GM21515 (cell line): ENCODE data around the gene HDAC7.

Experiments used
- ATAC-seq: cut with Tn5 transposase; IDR thresholded peaks from one replicate; pipeline ENCODE4 v1.9.1; 2021; ENCODE audit not compliant: unreplicated experiment

HDAC7 gene

GRCh38 chr12:47819896-47820630, at the start of gene HDAC7:
TSS of gene HDAC7 (minus strand) at chr12:47819903. CDS start at chr12:47819785, 118 bp downstream.
- peak; percentile 44 for ATAC-seq

DNA sequence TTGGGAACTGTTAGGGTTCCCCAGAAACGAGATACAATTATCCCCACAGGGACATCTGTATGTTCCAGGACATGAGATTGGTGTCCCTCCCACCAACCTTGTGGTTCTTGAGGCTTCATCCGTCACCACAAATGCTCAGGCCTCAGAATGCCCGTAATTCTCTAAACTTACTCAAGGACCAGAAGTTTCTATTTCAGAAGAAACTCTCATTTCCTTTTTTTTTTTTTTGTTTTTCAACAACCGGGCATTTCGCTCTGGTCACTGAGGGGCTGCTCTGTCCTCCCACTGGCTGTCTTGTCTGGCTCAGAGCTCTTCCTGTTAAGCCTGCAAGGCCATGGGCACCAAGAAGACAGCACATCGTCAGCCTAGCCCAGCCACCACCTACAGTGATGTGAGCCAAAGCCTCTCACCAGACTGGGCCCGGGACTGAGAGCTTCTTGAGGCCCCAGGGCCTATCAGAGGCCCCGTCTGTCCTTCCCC, 48.9 kb upstream of the HDAC7 start:
- peak; percentile 78 for ATAC-seq

GRCh38 chr12:47868041-47868440, 48.3 kb upstream of the HDAC7 start:
- peak; percentile 12 for ATAC-seq

- no peak for ATAC-seq
Measured at GRCh38 chr12:47867495-47867941, 47.8 kb upstream of the HDAC7 start.

GRCh38 chr12:47864646-47865235, 45.0 kb upstream of the HDAC7 start:
- ATAC-seq: no peak

DNA sequence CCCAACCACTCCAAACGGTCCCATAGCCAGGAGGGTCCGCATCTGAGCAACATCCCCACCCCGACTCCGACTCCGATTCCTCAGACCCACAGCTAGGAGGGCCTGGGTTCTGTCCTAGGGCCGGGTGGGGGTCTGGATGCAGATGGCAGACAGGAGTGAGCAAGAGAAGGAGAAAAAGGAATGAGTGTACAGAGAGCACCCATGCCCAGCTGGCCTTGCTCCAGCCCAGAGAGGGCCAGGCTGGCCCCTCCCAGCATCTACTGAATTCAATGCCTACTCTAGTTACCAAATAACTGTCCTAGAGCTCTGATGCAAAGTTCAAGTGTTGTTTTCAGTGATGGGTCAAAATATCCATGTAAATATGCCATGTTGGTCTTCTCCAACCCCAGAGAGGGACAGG, 44.3 kb upstream of the HDAC7 start:
- no peak for ATAC-seq

GRCh38 chr12:47863467-47863866, 43.8 kb upstream of the HDAC7 start:
- ATAC-seq: no peak

GRCh38 chr12:47862881-47863280, 43.2 kb upstream of the HDAC7 start:
- no peak for ATAC-seq

GRCh38 chr12:47862167-47862750, 42.6 kb upstream of the HDAC7 start:
- no peak for ATAC-seq

GRCh38 chr12:47860873-47861272, 41.2 kb upstream of the HDAC7 start:
- ATAC-seq: no peak

- no peak for ATAC-seq
Measured at GRCh38 chr12:47860279-47860841, 40.7 kb upstream of the HDAC7 start.

GRCh38 chr12:47858511-47859266, 39.0 kb upstream of the HDAC7 start:
- no peak for ATAC-seq

DNA sequence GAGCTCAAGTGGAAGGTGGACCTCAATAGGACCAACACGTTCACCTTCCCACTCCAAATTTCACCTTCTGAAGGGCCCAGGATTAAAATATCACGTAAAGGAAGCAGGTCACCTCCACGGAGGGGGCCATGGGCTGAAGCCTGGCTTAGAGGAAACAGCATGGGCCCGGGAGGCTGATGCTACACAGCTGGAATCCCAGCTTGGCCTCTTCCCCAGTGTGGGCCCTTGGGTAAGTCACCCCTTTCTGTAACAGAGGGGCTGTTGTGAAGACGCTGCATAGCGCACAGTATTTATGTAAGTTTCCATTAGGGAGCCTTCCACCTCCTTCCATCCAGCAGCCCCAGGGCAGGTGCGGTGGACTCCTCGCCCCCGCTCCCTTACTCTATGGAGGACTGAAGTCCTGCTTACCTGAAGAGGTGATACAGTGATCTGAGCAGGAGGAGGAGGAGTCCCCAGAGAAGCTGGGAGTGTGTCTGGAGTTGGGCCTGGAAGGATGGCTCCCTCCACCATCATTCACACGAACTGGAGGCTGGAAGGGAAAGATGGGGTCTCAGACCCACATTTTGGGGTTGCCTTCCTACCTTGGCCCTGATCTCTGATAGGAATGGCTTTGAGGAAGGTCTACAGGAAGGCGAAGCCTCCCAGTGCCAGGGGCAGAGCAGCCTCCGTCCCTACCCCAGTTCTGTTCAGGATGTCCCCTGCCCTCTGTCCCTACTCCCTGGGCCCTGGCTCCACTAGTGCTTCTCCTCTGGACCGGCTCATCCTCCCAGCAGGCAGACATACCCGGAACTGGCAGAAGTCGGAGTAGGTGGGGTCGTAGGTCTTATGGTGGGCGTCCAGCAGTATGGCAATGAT, 37.2 kb upstream of the HDAC7 start:
- no peak for ATAC-seq

GRCh38 chr12:47856094-47856493, 36.4 kb upstream of the HDAC7 start:
- no peak for ATAC-seq

DNA sequence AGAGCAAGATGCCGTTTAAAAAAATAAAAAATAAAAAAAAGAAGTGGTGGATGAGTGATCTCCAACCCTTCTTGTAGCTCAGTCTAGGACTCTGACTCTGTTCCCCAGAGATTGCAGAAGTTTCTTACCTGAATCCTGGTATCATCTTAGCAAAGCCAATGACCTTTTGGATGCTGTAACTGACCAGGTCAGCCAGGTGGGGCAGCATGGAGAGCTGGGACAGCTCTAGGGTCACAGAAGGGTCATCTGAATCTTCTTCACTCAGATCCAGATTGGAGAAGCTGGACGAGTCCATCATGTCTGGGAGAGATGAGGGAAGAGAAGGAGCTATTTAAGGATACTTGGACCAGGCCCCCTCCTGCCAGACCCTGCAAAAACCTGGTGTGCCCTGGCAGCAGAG, 35.8 kb upstream of the HDAC7 start:
- no peak for ATAC-seq

DNA sequence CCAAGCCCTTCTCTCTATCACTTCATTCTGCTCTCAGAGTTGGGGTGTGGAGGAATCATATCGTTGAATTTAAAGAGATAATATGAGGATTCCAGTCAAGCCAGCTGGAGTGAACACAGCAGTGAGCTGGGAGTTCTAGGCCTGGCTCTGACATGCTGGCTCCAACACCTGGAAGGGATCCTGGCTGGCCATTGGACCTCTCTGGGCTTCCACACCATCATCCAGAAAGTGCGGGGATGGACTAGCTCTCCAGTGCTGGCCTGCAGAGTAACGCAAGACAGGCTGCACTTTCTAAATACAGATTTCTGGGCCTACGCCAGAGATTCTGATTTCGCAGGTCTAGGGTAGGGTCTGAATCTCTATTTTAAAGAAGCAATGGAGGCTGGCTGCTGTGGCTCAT, 34.8 kb upstream of the HDAC7 start:
- no peak for ATAC-seq

GRCh38 chr12:47852096-47852571, 32.4 kb upstream of the HDAC7 start:
- ATAC-seq: no peak

GRCh38 chr12:47851303-47851952, 31.7 kb upstream of the HDAC7 start:
- no peak for ATAC-seq
